GM11168 (cell line): ENCODE measurements around the gene ACRBP.

ENCODE experiments used
- in situ Hi-C: fragments of 300-500 bp; cut with MboI; formaldehyde crosslinking; loops from one replicate; pipeline ENCODE4 v1.12.0; 2022; ENCODE audit warnings: low sequenced_read_pairs; ENCODE audit not compliant: unreplicated experiment

Gene ACRBP

GRCh38 chr12:6652391-6652790, 5.2 kb upstream of the ACRBP start:
- in situ Hi-C loops = no loop called here

GRCh38 chr12:6650832-6651231, 3.6 kb upstream of the ACRBP start:
- in situ Hi-C loops = no loop called here

- in situ Hi-C loops = no loop called here
Observed at GRCh38 chr12:6646276-6647082, 753 bp downstream of the ACRBP start.

GRCh38 chr12:6644903-6645302, 2.3 kb downstream of the ACRBP start:
- in situ Hi-C loops = no loop called here

DNA sequence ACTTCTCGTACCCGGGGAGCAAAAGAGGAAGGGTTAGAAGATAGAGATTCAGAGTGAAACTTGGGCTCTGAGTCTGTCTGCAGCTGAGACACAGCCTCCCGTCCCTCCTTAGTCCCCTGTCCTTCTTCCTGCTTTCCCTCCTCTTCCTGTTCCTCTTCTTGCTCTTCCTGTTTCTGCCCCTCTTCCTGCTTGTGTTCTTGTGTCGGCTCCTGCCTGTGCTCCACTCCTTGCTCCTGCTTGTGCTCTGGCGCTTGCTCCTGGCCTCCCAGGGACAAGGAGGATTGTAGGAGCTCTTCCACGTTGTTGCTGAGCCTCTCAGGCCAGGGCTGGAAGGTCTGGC, 3.0 kb downstream of the ACRBP start:
- in situ Hi-C loops = no loop called here

- in situ Hi-C loops = no loop called here
Observed at GRCh38 chr12:6643569-6644256, 3.5 kb downstream of the ACRBP start.

DNA sequence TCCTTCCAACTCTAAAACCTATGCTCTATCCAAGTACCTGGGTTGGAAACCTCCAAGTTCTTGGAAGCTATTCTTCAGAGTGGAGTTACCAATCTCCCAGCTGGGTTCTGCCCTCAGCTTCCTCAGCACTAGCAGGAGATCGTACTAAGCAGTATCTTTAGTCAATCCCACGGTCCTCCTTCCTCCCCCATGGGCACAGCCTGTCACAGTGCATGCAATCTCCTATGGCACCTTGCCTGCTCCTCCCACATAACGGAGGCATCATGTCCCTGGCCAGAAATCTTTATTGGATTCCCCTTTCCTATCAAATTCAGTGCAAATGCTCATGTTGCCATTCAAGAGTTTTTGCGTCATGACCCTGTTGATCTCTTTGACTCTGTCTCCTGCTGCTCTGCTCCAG, 6.1 kb downstream of the ACRBP start:
- in situ Hi-C loops = no loop called here

DNA sequence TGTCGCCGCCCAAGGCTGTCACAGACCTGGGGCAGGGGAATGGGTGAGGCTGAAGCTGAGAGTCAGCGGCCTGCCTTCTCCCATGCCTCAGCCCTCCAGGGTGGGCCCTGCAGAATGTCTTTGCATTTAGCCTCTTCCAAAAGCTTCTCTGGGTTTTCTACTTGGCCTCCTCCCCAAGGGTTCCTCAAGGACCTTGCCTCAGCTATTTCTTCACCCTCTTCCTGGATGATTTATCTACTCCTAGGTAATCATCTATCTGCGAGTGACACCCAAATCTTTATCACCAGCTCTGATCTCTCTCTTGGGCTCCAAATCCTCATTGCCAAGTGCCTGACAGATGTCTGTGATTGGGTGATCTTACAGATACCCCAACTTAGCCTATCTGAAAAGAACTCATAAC, 6.7 kb downstream of the ACRBP start:
- in situ Hi-C loops = no loop called here

DNA sequence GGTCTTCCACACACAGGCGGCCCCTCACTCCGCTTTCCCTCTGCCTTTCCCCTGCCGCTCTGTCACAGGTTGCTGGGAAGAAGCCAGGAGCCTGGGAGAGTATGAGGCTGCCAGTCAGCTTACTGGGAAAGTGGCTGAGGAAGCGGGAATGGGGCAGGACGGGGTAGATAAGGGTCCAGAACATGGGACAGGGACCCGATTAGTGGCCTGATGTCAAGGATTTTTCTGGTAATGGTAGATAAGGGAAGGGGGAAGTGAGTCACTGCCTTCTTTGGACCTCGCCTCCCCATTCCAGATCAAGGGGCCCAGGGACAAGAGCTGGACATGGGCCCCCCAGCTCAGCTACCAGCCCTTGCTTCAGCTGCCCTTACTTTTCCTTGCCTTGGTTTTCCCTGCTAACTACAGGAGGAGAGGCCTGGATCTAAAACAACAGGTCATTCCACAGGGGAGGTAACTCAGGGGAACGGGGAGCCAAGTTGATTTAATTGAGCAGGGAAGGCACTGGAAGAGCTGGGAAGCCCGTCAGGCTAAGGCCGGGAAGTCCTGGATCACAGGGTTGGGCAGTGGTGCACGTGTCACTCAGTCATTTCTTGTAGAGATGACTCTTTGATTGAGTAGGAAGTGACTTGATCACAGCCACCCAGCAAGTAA, 8.0 kb downstream of the ACRBP start:
- in situ Hi-C loops = no loop called here

DNA sequence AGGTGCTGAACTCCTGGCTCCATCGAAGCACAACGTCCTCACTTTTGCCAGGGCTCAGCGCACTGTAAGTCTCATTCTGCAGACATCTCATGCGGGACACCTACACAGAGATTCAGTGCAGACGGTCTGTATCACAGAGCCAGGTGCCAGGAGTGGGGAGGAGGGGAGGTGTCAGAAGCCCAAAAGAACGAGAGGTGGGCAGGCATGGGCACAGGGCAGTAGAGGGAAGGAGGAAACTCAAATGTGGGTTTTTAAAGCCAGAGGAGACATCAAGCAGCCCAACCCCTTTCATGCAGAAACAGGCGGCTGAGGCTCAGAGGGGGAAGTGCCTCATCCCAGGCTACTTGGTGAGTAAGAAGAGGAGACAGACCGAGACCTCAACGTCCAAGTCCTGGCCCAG, 8.9 kb downstream of the ACRBP start:
- in situ Hi-C loops = no loop called here

GRCh38 chr12:6635856-6636531, 11.2 kb downstream of the ACRBP start, which contains the start of gene LPAR5:
LPAR5 (minus strand) TSS chr12:6635959; CDS start chr12:6621248, 14,711 bp downstream.
- in situ Hi-C loops = no loop called here

GRCh38 chr12:6635375-6635855, 11.8 kb downstream of the ACRBP start:
- in situ Hi-C loops = no loop called here

- in situ Hi-C loops = no loop called here
Observed at GRCh38 chr12:6632026-6632983, 14.9 kb downstream of the ACRBP start.

GRCh38 chr12:6631549-6631961, 15.7 kb downstream of the ACRBP start:
- in situ Hi-C loops = no loop called here

DNA sequence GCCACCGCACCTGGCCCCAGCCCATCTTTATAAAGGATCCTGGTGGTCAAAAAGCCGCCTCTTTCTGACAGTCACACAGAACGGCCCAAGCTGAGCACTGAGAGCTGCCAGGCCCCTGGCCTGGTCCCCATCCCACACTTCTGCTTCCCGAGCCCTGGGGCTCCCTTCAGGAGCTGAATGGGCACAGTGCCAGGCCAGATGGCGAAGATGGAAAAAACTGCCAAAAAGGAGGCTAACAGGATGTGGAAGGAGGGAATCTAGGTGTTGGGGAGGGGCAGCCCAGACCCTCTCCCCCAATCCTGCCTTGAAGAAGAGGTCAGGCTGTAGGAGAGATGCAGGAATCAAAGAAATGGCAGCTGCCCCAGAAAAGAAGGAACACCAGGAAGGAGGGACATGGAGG, 16.5 kb downstream of the ACRBP start:
- in situ Hi-C loops = no loop called here

DNA sequence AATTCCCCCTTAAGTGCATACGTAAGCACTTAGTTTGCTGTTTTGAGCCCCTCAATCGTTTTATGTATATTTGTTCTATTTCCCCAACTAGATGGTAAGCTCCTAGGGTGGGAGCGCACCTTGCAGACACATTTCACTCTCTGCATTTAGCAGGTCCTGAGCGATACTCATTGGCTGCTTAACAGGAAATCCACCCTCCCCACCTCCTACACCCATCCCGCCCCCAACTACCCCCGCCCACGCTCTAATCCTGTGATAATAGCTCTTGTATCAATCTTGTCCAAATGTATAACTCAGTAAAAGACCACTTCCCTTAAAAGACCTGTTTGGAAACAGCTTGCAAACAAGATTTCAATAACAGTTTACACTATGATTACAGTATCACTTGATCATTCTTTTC, 19.6 kb downstream of the ACRBP start:
- in situ Hi-C loops = no loop called here

DNA sequence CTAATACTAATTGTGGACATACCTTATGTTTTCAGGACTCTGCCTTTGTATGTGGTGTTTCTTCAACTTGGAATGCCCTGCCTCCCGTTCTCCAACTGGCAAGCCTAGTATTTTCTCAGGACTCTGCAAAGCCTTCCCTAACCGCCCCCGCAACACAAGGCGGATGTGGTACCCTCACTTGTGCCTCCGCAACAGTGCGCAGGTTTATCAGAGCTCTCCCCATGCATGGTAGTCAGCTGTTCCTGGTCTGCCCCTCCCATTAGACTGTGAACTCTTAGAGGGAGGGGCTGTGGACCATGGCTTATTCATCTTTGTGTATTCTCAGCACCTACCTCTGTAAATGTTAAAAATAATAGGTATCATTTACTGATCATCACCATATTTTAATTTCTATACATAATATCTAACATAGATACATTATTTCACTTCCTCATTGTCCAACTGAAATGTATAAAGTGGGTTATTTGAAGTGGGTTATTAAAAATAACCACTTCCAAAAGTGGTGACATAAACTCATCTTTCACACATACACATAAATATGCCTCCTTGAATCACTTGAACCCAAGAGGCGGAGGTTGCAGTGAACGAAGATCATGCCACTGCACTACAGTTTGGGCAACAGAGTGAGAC, 20.5 kb downstream of the ACRBP start:
- in situ Hi-C loops = no loop called here

DNA sequence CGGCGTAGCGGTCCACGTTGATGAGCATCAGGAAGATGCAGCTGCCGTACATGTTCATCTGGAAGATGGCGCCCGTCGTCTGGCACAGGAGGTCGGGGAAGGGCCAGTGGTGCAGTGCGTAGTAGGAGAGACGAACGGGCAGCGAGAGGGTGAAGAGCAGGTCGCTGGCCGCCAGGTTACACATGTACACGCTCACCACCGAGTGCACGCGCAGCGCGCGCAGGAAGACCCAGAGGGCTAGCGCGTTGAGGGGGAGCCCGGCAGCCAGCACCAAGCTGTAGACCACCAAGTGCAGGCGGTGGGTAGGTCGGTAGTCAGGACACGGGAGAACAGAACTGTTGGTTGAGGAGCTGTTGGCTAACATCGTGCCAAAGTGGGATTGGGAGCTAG, 26.4 kb downstream of the ACRBP start:
- in situ Hi-C loops = no loop called here
